Subcutaneous abdominal adipose tissue (tissue), 5 donors: Measurements from ENCODE around the gene VAV3.

Experiments
- H3K27ac ChIP-seq: one replicate; pipeline ENCODE4 v1.7.0; 2013; ENCODE audit warnings: low read depth, mild to moderate bottlenecking, inconsistent platforms, low read length, moderate library complexity
- H3K27me3 ChIP-seq, 5 donors: one replicate each; pipeline ENCODE4 v1.7.0; 2013; ENCODE audit warnings: low read length in 5 of 5, inconsistent platforms in 1 of 5; ENCODE audit not compliant: control insufficient read depth in 5 of 5, insufficient read depth in 4 of 5
- H3K36me3 ChIP-seq, 5 donors: one replicate each; pipeline ENCODE4 v1.7.0; 2013; ENCODE audit warnings: low read length in 5 of 5; ENCODE audit not compliant: control insufficient read depth in 5 of 5, insufficient read depth in 5 of 5
- H3K4me1 ChIP-seq, 5 donors: one replicate each; pipeline ENCODE4 v1.7.0; 2013; ENCODE audit warnings: low read length in 5 of 5, mild to moderate bottlenecking in 3 of 5, moderate library complexity in 1 of 5; ENCODE audit not compliant: control insufficient read depth in 5 of 5, insufficient read depth in 5 of 5
- H3K4me3 ChIP-seq, 5 donors: one replicate each; pipeline ENCODE4 v1.7.0; 2013; ENCODE audit warnings: low read length in 5 of 5, low read depth in 1 of 5
- H3K9ac ChIP-seq, 5 donors: one replicate each; pipeline ENCODE4 v1.7.0; 2013; ENCODE audit warnings: low read length in 5 of 5, mild to moderate bottlenecking in 4 of 5, moderate library complexity in 3 of 5
- H3K9me3 ChIP-seq, 5 donors: one replicate each; pipeline ENCODE4 v1.7.0; 2013; ENCODE audit warnings: low read length in 5 of 5; ENCODE audit not compliant: control insufficient read depth in 5 of 5
- donor health status: healthy.
- donor health status: healthy.
- donor health status: healthy.
- donor health status: healthy.
- donor health status: healthy.

Gene VAV3

DNA sequence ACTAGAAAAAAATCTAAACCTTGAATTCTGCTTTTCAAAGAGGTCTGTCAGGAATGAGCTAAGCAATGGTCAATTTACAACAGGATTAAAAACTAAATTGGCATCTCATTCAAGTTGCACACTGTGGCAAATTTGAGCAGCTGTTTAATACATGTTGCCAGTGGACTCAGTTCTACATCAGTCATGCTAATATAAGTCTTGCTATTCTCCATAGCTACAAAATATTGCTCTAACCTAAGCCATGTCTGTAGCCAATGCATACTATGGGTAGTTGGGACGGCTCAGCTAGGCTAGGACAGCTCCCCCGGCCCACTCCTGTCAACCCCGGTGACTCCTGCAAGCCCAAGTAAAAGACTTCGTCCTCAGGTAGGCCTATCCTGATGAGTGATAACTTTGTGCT, 10.9 kb upstream of the VAV3 start:
- no peaks in the 10 kb centered on the region for H3K4me1 ChIP-seq
- H3K9me3 ChIP-seq: no peaks in the 10 kb centered on the region
- no peak overlapping the region for H3K4me3 ChIP-seq
- H3K27ac ChIP-seq: no peak overlapping the region
- no peaks in the 10 kb centered on the region for H3K36me3 ChIP-seq
- no peaks in the 10 kb centered on the region for H3K27me3 ChIP-seq
- H3K9ac ChIP-seq: no peak overlapping the region

- no peaks in the 10 kb centered on the region for H3K27me3 ChIP-seq
- no peak overlapping the region for H3K27ac ChIP-seq
- H3K36me3 ChIP-seq: no peaks in the 10 kb centered on the region
- H3K9ac ChIP-seq: no peak overlapping the region
- H3K4me3 ChIP-seq: no peak overlapping the region
- no peaks in the 10 kb centered on the region for H3K4me1 ChIP-seq
- no peaks in the 10 kb centered on the region for H3K9me3 ChIP-seq
Measured at GRCh38 chr1:107974090-107974489, 9.1 kb upstream of the VAV3 start.

- Histone ChIP-seq H3K4me1 (no peaks in the 10 kb centered on the region), H3K9ac (no peak overlapping the region), H3K36me3 (no peaks in the 10 kb centered on the region), H3K9me3 (no peaks in the 10 kb centered on the region), H3K4me3 (no peak overlapping the region), H3K27me3 (no peaks in the 10 kb centered on the region), H3K27ac (no peak overlapping the region)
Measured at GRCh38 chr1:107972391-107973180, 7.6 kb upstream of the VAV3 start.

DNA sequence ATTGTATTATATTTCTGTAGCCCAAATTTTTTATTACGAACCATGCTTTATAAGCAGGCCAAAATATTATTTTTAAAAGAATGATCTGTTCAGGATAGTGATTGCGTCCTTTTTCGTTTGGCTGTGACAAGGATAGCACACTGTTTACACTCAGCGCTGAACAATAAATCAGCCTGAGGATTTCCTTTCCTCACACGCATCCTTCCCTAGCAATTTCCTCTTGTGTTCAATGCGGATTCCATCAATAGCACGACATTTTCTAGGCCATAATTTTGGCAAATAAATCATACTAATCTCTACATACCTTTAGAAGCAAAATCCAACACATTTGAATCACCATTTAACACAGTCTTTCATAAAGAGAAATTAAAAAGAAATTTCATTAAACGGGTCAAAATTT, 1.6 kb upstream of the VAV3 start:
- Histone ChIP-seq H3K4me3 (no peak overlapping the region), H3K27ac (no peak overlapping the region), H3K4me1 (peaks cover 0 to 31% (median 30%) of the 10 kb centered on the region in 5 donors), H3K36me3 (no peaks in the 10 kb centered on the region), H3K9me3 (no peaks in the 10 kb centered on the region), H3K27me3 (peaks cover 0 to 4% (median 0%) of the 10 kb centered on the region in 5 donors), H3K9ac (no peak overlapping the region)

- Histone ChIP-seq H3K27ac (peak overlapping the region; percentile 37), H3K4me1 (peaks cover 0 to 31% (median 30%) of the 10 kb centered on the region in 5 donors), H3K27me3 (peaks cover 0 to 4% (median 0%) of the 10 kb centered on the region in 5 donors), H3K9ac (peak overlapping the region in 4 of 5 donors; percentile 24 to 75 (median 50)), H3K36me3 (no peaks in the 10 kb centered on the region), H3K9me3 (no peaks in the 10 kb centered on the region), H3K4me3 (peak overlapping the region; percentile 74 to 90 (median 82))
Measured at GRCh38 chr1:107964336-107965109, 457 bp downstream of the VAV3 start.

- Histone ChIP-seq H3K4me3 (peak overlapping the region; percentile 74 to 90 (median 82)), H3K36me3 (no peaks in the 10 kb centered on the region), H3K9ac (peak overlapping the region in 4 of 5 donors; percentile 33 to 75 (median 53)), H3K27ac (peak overlapping the region; percentile 37), H3K9me3 (no peaks in the 10 kb centered on the region), H3K27me3 (peaks cover 0 to 4% (median 0%) of the 10 kb centered on the region in 5 donors), H3K4me1 (peaks cover 0 to 31% (median 30%) of the 10 kb centered on the region in 5 donors)
Measured at GRCh38 chr1:107963601-107964335, 1.2 kb downstream of the VAV3 start.

DNA sequence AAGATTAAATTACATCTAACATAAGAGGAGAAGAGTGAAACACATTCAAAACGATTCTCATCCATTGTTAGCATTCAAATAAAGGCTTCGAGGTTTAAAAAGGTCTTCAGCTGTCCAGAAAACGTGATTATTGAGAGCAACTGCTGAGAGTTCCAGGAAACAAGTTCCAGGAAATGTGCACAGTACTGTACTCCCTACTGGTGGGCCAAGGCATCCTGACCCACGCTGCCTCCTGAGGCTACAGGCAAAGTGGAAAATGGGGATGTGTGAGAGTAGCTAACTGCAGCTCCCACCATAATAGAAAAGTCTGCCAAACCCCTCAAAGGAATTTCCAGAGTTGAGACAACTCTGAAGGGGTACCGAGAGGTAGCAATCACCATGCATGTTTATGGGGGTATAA, 2.0 kb downstream of the VAV3 start:
- peaks cover 0 to 31% (median 30%) of the 10 kb centered on the region in 5 donors for H3K4me1 ChIP-seq
- no peaks in the 10 kb centered on the region for H3K9me3 ChIP-seq
- peak overlapping the region in 2 of 5 donors; percentile 33 to 75 for H3K9ac ChIP-seq
- peaks cover 0 to 4% (median 0%) of the 10 kb centered on the region in 5 donors for H3K27me3 ChIP-seq
- H3K36me3 ChIP-seq: no peaks in the 10 kb centered on the region
- H3K4me3 ChIP-seq: peak overlapping the region in 3 of 5 donors; percentile 30 to 82 (median 74)
- peak overlapping the region; percentile 37 for H3K27ac ChIP-seq

- H3K36me3 ChIP-seq: no peaks in the 10 kb centered on the region
- no peak overlapping the region for H3K4me3 ChIP-seq
- peaks cover 0 to 16% (median 5%) of the 10 kb centered on the region in 5 donors for H3K4me1 ChIP-seq
- H3K9me3 ChIP-seq: no peaks in the 10 kb centered on the region
- no peak overlapping the region for H3K27ac ChIP-seq
- no peak overlapping the region for H3K9ac ChIP-seq
- H3K27me3 ChIP-seq: no peaks in the 10 kb centered on the region
Measured at GRCh38 chr1:107954719-107955415, 10.1 kb downstream of the VAV3 start.

DNA sequence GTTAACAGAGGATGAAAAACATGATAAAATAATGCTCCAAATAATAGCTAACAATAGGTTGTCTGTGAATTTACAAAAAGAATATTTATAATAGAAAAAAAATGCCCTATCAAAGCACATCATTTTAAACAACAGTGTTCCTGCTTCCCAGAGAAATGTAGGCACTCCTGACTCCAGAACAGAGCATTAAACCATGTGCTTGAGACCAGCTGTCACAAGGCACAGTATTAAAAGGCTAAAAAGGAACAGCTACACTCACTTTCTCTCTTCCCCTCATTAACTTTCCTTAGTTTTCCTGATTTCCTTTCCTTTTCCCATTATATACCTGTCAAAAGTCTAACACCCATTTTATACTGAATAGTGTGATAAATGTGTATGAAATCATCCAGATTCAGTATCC, 10.9 kb downstream of the VAV3 start:
- peaks cover 0 to 16% (median 5%) of the 10 kb centered on the region in 5 donors for H3K4me1 ChIP-seq

More for the DNA sequence above, 10.9 kb downstream of the VAV3 start:
- H3K9ac ChIP-seq: no peak overlapping the region
- no peaks in the 10 kb centered on the region for H3K9me3 ChIP-seq
- no peak overlapping the region for H3K27ac ChIP-seq
- no peaks in the 10 kb centered on the region for H3K27me3 ChIP-seq
- H3K4me3 ChIP-seq: no peak overlapping the region
- H3K36me3 ChIP-seq: no peaks in the 10 kb centered on the region
